HFF-Myc (cell line): ENCODE data around the gene AGBL1.

Source experiments
- DNase-seq: peaks from one replicate; pipeline ENCODE4 v3.0.0-alpha.2; 2011; ENCODE audit warnings: low read depth; ENCODE audit errors: extremely low read depth
- H3K4me3 ChIP-seq: replicated peaks from 2 replicates; pipeline ENCODE4 v1.5.1; 2011; ENCODE audit warnings: low read depth, mild to moderate bottlenecking, control low read depth, low read length
- CTCF ChIP-seq: IDR thresholded peaks from 2 replicates; pipeline ENCODE4 v1.5.1; 2012; ENCODE audit warnings: mild to moderate bottlenecking, low read depth, low read length, control low read depth; ENCODE audit errors: missing control alignments

Gene AGBL1

GRCh38 chr15:86199467-86200145, 119.9 kb downstream of the AGBL1 start:
- H3K4me3 ChIP-seq, result no peak overlapping the region
- TF ChIP-seq CTCF, result no peak
- no peak for DNase-seq

- no peak for DNase-seq
- no peak overlapping the region for H3K4me3 ChIP-seq
- no peak for TF ChIP-seq CTCF
Measured at GRCh38 chr15:86201313-86202008, 121.8 kb downstream of the AGBL1 start.

- TF ChIP-seq CTCF, result no peak
- no peak overlapping the region for H3K4me3 ChIP-seq
- no peak for DNase-seq
Measured at GRCh38 chr15:86203462-86203861, 123.8 kb downstream of the AGBL1 start.

GRCh38 chr15:86205096-86205495, 125.4 kb downstream of the AGBL1 start:
- DNase-seq, result no peak
- H3K4me3 ChIP-seq, result no peak overlapping the region
- TF ChIP-seq CTCF, result no peak

- TF ChIP-seq CTCF, result no peak
Measured at GRCh38 chr15:86213420-86213819, 133.7 kb downstream of the AGBL1 start.

GRCh38 chr15:86213888-86214287, 134.2 kb downstream of the AGBL1 start:
- no peak overlapping the region for H3K4me3 ChIP-seq
- TF ChIP-seq CTCF, result no peak
- no peak for DNase-seq

More at GRCh38 chr15:86213420-86213819, 133.7 kb downstream of the AGBL1 start:
- H3K4me3 ChIP-seq, result no peak overlapping the region
- DNase-seq, result no peak
